ENCODE data around the gene CDC42EP2.

Gene CDC42EP2

DNA sequence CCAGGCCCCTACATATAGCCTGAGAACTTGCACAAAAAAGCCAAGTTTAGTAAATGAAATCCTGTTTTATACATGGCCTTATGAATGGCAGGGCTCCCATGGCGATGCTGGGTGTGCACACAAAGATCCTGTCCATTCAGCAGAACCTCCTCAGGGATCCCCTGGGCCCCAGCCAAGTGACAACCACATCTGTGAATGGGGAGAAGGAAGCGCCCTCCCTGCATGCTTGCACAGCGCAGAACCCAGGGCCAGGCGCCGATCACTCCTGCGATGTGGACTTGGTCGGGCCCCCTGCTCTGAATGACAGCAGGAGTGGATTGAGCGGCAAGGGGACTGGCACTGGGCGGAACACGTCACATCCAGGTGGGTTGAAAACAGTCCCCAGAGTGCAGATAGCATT, 4.5 kb upstream of the CDC42EP2 start:
- no peaks in the 10 kb centered on the region for H3K9me3 ChIP-seq (ENCODE audit: control insufficient read depth, low read length)
- H3K27me3 ChIP-seq (replicated peaks; ENCODE audit: control insufficient read depth, insufficient read depth, low read length) = no peaks in the 10 kb centered on the region
- no peak overlapping the region for H3K4me3 ChIP-seq (ENCODE audit: low read length)
- H3K4me1 ChIP-seq (ENCODE audit: control insufficient read depth, insufficient read depth, low read length) = peaks cover 60% of the 10 kb centered on the region
- no peak for DNase-seq (ENCODE audit: low read depth)
- H3K9ac ChIP-seq (ENCODE audit: low read length) = peak overlapping the region; percentile 43
- no peaks in the 10 kb centered on the region for H3K36me3 ChIP-seq (ENCODE audit: control insufficient read depth, insufficient read depth, low read length, severe bottlenecking)

DNA sequence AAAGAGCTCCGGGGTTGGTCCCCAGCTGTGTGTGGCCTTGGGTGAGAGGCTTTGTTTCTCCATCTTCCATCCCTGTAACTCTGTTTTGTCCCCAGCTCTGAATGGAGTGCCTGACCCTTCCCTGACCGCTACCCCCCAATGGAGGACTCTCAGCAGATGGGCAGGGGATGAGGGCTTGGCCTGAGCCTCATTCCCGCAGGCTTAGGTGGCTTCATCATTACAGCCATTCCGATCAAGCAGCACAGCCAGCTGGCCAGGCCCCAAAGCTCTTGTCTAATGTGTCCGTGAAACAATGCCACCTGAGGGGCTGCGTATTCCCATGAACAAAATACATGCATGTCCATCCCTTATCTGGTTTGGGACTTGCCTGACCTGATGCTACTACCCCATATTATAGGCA, 3.9 kb upstream of the CDC42EP2 start:
- peak; percentile 38 for DNase-seq (ENCODE audit: low read depth)
- H3K4me3 ChIP-seq (ENCODE audit: low read length) = no peak overlapping the region
- H3K9me3 ChIP-seq (ENCODE audit: control insufficient read depth, low read length) = no peaks in the 10 kb centered on the region
- H3K27me3 ChIP-seq (replicated peaks; ENCODE audit: control insufficient read depth, insufficient read depth, low read length) = no peaks in the 10 kb centered on the region
- peak overlapping the region; percentile 43 for H3K9ac ChIP-seq (ENCODE audit: low read length)
- H3K36me3 ChIP-seq (ENCODE audit: control insufficient read depth, insufficient read depth, low read length, severe bottlenecking) = no peaks in the 10 kb centered on the region
- peaks cover 57% of the 10 kb centered on the region for H3K4me1 ChIP-seq (ENCODE audit: control insufficient read depth, insufficient read depth, low read length)

DNA sequence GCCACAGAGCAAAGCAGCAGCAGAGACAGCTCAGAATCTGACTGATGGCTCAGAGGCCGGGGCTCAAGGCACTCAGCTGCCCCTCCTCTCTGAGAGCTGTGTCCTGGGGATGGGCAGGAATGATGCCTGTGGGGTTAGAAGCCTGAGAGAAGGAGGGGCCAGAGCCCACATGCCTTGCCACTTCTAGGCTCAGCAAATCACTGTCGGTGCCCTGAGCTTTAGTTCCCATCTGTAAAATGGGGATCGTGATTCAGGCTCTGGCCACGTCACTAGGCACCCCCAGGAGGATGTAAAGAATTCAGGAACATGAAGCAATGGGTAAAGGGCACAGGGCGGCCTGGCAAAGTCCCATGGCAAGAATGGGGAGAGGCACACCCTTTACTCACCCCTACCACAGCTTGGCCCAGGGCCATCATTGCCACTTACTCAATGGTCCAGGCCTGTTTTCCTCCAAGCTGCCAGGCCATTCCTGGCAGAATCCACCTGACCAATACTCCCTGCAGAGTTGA, 3.4 kb upstream of the CDC42EP2 start:
- DNase-seq (ENCODE audit: low read depth) = no peak
- Histone ChIP-seq H3K4me3 (ENCODE audit: low read length) (no peak overlapping the region), H3K4me1 (ENCODE audit: control insufficient read depth, insufficient read depth, low read length) (peaks cover 60% of the 10 kb centered on the region), H3K36me3 (ENCODE audit: control insufficient read depth, insufficient read depth, low read length, severe bottlenecking) (no peaks in the 10 kb centered on the region), H3K9ac (ENCODE audit: low read length) (peak overlapping the region; percentile 43), H3K27me3 (replicated peaks; ENCODE audit: control insufficient read depth, insufficient read depth, low read length) (no peaks in the 10 kb centered on the region), H3K9me3 (ENCODE audit: control insufficient read depth, low read length) (no peaks in the 10 kb centered on the region)

DNA sequence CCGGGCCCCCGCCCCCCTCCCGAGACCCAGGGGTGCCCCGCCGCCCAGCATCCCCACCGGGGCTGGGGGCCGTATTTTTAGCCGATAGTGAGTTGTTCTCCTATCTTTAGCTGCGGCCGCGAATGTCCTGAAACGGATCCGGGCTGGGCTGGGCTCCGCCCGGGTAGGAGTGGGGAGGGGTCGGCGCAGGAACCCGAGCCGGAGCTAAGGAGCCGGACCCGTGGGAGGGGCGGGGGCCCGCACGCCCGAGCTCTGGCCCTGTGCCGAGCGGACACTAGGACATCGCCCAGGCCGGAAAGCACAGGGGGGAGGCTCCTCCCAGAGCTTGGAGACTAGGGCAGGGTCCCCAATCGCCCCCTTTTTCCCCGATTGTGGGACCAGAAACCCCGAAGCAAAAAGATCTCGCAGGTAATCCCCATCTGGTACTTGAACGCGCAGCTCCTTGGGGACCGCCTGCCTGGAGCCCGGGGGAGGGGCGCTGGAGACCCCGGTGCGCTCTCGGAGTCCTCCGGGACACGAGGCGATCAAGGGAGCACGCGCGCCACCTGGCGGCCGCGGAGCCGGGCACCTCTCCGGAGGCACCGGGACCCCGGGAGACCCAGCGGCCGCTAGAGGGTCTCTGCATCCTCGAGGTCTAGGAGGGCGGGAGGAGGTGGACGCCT, 669 bp downstream of the CDC42EP2 start:
- Histone ChIP-seq H3K9me3 (ENCODE audit: control insufficient read depth, low read length) (no peaks in the 10 kb centered on the region), H3K4me1 (ENCODE audit: control insufficient read depth, insufficient read depth, low read length) (peaks cover 49% of the 10 kb centered on the region), H3K4me3 (ENCODE audit: low read length) (peak overlapping the region; percentile 97), H3K36me3 (ENCODE audit: control insufficient read depth, insufficient read depth, low read length, severe bottlenecking) (peaks cover 3% of the 10 kb centered on the region), H3K9ac (ENCODE audit: low read length) (peak overlapping the region; percentile 93), H3K27me3 (replicated peaks; ENCODE audit: control insufficient read depth, insufficient read depth, low read length) (no peaks in the 10 kb centered on the region)
- peak; percentile 91 for DNase-seq (ENCODE audit: low read depth)

DNA sequence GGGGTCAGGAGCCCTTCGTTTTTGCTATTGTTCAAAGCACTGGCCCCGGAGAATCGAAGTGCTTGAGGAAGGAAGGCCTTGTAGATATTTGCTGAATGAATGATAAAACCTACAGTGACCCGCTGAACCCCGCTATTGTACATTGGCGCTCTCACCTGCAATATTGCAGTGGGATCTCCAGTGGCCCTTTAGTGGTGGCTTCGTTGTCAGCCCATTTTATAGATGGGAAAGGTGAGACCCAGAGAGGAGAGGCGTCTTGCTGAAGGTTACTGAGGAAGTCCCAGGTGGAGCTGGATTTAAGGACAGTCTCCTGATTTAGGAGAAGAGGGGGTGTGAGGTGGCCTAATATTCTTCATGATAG, 1.2 kb downstream of the CDC42EP2 start:
- Histone ChIP-seq H3K4me1 (ENCODE audit: control insufficient read depth, insufficient read depth, low read length) (peaks cover 44% of the 10 kb centered on the region), H3K36me3 (ENCODE audit: control insufficient read depth, insufficient read depth, low read length, severe bottlenecking) (peaks cover 9% of the 10 kb centered on the region), H3K4me3 (ENCODE audit: low read length) (peak overlapping the region; percentile 97), H3K27me3 (replicated peaks; ENCODE audit: control insufficient read depth, insufficient read depth, low read length) (no peaks in the 10 kb centered on the region), H3K9me3 (ENCODE audit: control insufficient read depth, low read length) (no peaks in the 10 kb centered on the region), H3K9ac (ENCODE audit: low read length) (peak overlapping the region; percentile 93)
- no peak for DNase-seq (ENCODE audit: low read depth)

DNA sequence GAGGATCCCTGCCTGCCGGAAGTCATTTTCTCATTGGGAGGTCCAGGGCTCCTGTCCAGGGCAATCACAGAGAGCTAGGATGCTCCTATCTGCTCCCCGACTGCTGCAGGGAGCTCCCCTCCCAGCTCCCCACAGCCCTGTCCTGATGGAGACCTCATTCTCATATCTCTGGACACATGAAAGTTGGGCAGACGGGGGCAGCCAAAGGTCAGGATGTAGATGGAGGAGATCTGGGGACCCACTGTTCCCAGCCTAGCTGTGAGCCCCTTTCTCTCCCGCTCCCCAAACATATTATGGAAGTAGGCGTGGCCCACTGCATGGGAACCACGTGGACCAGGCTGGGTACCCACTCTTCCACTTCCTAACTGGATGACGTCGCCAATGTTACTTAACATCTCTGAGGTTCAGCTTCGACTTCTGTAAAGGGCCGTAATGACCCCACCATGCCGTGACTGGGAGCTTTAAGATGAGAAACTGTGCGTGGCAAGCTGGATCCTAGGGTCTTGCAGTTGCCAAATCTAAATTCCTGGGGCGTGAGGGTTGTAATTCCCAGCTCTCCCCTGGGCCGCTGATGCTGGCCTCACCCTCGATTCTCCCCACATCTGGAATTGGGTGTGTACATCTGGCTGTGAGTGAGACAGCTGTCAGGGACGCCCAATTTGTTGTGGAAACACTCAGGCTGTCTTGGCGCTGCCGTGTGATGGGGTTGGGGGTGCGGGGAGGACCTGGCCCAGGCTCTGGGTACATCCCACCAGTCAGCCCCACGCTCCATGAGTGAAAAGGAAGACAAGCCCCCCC, 1.8 kb downstream of the CDC42EP2 start:
- peak; percentile 99 for DNase-seq (ENCODE audit: low read depth)
- H3K4me1 ChIP-seq (ENCODE audit: control insufficient read depth, insufficient read depth, low read length) = peaks cover 39% of the 10 kb centered on the region
- H3K4me3 ChIP-seq (ENCODE audit: low read length) = peak overlapping the region; percentile 97
- H3K27me3 ChIP-seq (replicated peaks; ENCODE audit: control insufficient read depth, insufficient read depth, low read length) = no peaks in the 10 kb centered on the region
- peak overlapping the region; percentile 93 for H3K9ac ChIP-seq (ENCODE audit: low read length)
- H3K9me3 ChIP-seq (ENCODE audit: control insufficient read depth, low read length) = no peaks in the 10 kb centered on the region
- peaks cover 14% of the 10 kb centered on the region for H3K36me3 ChIP-seq (ENCODE audit: control insufficient read depth, insufficient read depth, low read length, severe bottlenecking)

DNA sequence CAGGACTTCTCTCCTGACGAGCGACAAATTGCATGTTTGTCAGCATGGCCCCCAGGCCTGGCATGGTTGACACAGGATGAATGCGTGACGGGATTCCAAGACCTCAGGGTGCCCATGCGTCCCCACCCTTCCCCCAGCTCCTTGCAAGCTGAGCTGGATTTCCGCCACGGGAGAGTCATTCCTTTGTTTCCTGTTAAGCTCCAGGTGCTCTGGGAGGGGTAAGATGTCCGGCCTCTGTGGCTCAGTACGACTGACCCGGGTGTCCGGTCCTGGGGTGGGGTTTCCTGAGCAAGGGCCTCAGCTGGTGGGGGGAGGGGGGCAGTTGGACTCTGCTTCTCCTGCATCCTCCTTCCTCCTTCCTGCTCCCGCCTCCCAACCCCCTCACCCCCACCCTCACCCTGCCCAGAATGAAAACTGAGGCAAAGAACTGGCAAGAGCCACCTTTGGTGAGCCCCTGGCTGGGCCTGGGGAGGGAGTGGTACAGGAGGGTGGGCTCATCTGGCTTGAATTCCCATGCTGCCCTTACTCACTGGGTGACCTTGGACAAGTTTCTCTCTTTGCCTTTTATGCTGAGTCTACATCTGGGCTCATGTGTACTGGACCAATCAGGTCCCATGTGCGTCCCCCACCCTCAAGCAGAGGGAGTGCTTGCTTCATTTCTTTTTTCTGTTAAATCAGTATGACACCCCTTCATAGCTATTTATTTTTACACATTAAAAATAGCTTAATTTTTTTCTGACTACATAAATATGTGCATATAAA, 2.5 kb downstream of the CDC42EP2 start:
- Histone ChIP-seq H3K36me3 (ENCODE audit: control insufficient read depth, insufficient read depth, low read length, severe bottlenecking) (peaks cover 22% of the 10 kb centered on the region), H3K9me3 (ENCODE audit: control insufficient read depth, low read length) (no peaks in the 10 kb centered on the region), H3K27me3 (replicated peaks; ENCODE audit: control insufficient read depth, insufficient read depth, low read length) (no peaks in the 10 kb centered on the region), H3K4me3 (ENCODE audit: low read length) (peak overlapping the region; percentile 97), H3K4me1 (ENCODE audit: control insufficient read depth, insufficient read depth, low read length) (peaks cover 40% of the 10 kb centered on the region), H3K9ac (ENCODE audit: low read length) (peak overlapping the region; percentile 93)
- peak; percentile 81 for DNase-seq (ENCODE audit: low read depth)

DNA sequence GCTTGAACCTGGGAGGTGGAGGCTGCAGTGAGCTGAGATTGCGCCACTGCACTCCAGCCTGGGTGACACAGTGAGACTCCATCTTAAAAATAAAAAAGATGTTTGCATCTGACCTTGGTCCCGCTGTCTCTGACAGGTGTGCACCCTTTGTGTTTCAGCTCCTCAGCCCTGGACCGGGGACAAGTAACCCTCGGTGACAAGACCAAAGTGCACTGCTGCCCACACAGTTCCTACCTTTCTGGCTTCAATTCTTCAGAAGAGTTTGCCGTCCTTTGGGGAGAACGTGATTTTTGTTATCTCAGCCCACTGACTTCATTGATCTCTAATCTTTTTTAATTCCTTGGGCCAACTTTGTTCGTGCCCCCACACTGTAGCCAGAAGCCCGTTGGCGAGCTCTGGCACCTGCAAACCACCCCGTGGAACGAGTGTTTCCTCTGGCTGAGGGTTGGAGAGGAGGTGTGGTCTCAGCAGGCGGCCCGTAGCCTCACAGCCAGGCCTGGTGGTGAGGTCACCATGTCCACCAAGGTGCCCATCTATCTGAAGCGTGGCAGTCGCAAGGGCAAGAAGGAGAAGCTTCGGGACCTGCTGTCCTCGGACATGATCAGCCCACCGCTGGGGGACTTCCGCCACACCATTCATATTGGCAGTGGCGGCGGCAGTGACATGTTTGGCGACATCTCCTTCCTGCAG, 5.9 kb downstream of the CDC42EP2 start:
- H3K4me1 ChIP-seq (ENCODE audit: control insufficient read depth, insufficient read depth, low read length) = peaks cover 30% of the 10 kb centered on the region

DNA sequence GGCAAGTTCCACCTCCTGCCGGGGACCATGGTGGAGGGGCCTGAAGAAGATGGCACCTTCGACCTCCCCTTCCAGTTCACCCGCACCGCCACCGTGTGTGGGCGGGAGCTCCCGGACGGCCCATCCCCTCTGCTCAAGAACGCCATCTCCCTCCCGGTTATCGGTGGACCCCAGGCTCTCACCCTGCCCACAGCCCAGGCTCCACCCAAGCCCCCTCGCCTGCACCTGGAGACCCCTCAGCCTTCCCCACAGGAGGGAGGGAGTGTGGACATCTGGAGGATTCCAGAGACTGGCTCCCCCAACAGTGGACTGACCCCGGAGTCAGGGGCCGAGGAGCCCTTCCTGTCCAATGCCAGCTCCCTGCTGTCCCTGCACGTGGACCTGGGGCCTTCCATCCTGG, 6.4 kb downstream of the CDC42EP2 start:
- no peak overlapping the region for H3K9ac ChIP-seq (ENCODE audit: low read length)
- H3K36me3 ChIP-seq (ENCODE audit: control insufficient read depth, insufficient read depth, low read length, severe bottlenecking) = peaks cover 35% of the 10 kb centered on the region
- no peak for DNase-seq (ENCODE audit: low read depth)
- H3K4me1 ChIP-seq (ENCODE audit: control insufficient read depth, insufficient read depth, low read length) = peaks cover 25% of the 10 kb centered on the region
- H3K9me3 ChIP-seq (ENCODE audit: control insufficient read depth, low read length) = no peaks in the 10 kb centered on the region
- H3K4me3 ChIP-seq (ENCODE audit: low read length) = no peak overlapping the region
- no peaks in the 10 kb centered on the region for H3K27me3 ChIP-seq (replicated peaks; ENCODE audit: control insufficient read depth, insufficient read depth, low read length)

More for the DNA sequence above, 5.9 kb downstream of the CDC42EP2 start:
- H3K9ac ChIP-seq (ENCODE audit: low read length) = no peak overlapping the region
- H3K9me3 ChIP-seq (ENCODE audit: control insufficient read depth, low read length) = no peaks in the 10 kb centered on the region
- H3K4me3 ChIP-seq (ENCODE audit: low read length) = no peak overlapping the region
- H3K27me3 ChIP-seq (replicated peaks; ENCODE audit: control insufficient read depth, insufficient read depth, low read length) = no peaks in the 10 kb centered on the region
- H3K36me3 ChIP-seq (ENCODE audit: control insufficient read depth, insufficient read depth, low read length, severe bottlenecking) = peaks cover 35% of the 10 kb centered on the region
- DNase-seq (ENCODE audit: low read depth) = no peak

DNA sequence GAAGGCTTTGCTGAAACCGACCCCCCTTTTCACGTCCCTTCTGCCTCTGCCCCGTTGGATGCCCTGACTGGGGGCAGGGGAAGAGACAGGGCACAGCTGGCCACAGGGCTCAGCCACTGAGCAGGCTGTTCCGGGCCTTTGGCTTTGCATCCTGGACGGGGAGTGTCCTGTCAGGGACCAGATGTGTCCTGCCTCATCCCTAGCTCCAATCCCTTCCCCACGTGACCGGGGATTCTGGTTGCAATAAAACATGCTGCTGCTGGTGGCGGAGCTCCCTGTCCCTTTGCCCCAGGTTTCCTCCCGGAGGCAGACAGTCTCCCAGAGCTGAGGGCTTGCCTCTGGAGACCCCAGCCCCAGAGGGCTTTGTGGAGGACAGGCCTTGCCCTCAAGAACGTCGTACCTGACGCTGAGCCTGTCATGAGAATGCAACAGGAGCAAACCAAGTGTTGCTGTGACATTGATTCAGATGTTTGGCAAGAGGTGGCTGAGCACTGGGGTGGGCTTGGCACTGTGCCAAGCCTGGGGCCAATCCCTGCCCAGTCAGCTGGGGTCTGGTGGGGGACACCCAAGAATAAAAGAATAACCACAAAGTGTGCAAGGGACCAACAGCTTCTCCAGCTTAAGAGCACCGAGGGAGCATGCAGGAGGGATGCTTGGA, 7.3 kb downstream of the CDC42EP2 start:
- no peak for DNase-seq (ENCODE audit: low read depth)
- H3K27me3 ChIP-seq (replicated peaks; ENCODE audit: control insufficient read depth, insufficient read depth, low read length) = no peaks in the 10 kb centered on the region
- H3K9me3 ChIP-seq (ENCODE audit: control insufficient read depth, low read length) = no peaks in the 10 kb centered on the region
- peak overlapping the region; percentile 1 for H3K9ac ChIP-seq (ENCODE audit: low read length)
- H3K4me3 ChIP-seq (ENCODE audit: low read length) = no peak overlapping the region
- H3K36me3 ChIP-seq (ENCODE audit: control insufficient read depth, insufficient read depth, low read length, severe bottlenecking) = peaks cover 35% of the 10 kb centered on the region
- H3K4me1 ChIP-seq (ENCODE audit: control insufficient read depth, insufficient read depth, low read length) = peaks cover 18% of the 10 kb centered on the region
